NT2/D1 (cell line): ENCODE data around the gene ARHGEF38.

ENCODE experiments used
- YY1 ChIP-seq: IDR thresholded peaks from 2 replicates; pipeline ENCODE4 v1.6.1; 2011; ENCODE audit not compliant: insufficient read length, insufficient read depth
- ZNF274 ChIP-seq: IDR thresholded peaks from 2 replicates; pipeline ENCODE4 v1.6.1; 2011; ENCODE audit warnings: mild to moderate bottlenecking, low read depth, low read length

DNA sequence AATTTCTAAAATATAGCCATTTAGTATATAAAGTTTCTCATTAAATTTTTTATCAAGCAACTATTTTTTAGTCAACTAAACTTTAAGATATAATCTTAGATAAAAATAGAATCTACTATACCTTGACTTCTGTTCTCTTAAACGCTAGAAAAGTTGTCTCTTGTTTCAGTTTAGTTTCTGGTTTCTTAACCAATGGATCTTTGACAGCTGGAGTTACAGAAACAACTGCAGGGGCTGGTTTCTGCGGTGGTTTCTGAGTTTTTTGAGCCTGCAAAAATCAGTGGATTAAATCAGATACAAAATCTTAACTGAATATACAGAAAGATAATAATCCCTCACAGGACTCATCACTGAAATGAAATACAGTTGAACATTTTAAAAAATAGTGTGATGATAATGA is 134.2 kb downstream of the ARHGEF38 start:
- TF ChIP-seq ZNF274, result no peak
- TF ChIP-seq YY1, result no peak
